ENCODE results near the gene WBP1.
A peak's percentile ranks its signal among the peaks of the same experiment; 100 is the strongest.

Gene WBP1

DNA sequence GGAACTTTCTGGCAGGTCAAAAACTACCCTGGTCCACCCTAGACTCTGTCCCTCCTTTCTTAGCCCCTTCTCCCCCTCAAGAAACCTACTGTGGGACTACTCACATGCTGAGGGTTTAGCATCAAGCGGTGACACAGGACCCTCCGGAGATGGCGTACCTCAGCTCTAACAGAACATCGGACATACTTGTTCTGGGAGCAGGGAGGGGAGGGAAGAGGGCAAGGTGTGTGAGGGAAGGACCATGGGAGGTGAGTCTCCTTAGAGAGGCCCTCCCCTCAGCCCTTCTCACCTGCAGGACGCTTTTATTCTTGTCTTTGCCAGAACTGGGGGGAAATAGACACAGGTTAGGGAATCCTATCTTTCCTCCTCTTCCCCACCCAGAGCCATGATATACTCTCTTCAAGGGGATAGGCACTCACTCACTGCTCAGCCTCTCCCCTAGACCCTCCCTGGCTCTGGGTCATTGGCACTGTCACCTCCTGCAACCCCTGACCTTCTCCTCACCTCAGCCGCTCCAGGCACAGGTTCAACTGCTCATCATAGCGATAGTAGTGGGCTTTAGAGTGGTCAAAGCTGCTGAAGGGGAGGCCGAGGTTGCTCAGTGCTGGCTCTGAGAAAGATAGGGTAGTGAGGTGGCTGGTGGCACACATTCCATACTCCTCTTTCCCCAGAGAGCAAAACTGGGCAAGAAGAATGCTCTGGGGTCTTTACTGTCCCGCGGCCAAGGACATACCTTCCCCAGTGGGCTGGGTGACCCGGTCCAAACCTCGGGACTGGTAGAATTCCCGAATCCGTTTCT is 47.4 kb downstream of the WBP1 start:
- no peak for DNase-seq

DNA sequence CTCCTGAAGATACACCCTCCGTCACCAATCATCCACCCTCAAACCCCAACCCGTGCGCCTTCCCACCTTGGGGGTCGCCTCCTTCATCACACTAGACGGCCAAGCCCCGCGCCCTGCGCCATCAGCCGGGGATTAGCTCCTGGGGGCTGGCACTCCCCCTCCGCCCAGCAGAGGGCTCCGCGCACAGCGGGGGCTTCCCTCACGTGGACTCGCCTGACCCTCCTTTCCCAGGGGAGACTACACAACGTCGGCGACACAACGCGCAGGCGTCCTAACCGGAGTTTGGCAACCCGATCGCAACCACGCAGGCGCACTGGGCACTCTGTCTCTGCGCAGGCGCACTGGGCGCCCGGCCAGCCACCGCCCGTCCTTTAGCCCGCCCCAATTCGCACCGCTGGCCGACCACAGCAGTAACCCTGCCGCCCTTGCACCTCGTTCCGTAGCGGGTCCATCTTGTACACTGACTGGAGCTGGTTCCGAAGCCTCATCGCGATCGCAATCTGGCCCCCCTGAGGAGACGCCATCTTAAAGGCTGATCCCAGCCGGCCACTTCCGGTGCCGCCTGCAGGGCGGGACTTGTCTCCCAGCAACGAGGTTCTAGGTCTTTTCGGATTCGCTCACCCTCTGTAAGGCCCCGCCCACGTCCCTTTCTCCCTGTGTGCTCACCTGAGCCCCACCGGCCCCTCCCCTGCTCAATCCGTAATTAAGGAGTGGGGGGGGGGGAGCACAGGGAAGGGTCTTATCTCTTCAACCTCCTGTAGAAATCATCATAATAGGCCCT is 49.1 kb downstream of the WBP1 start, which contains the start of gene PCGF1:
Gene PCGF1 (minus strand): TSS at position 551 of the 781 bp plus-strand sequence. CDS start 27 bp downstream, at position 524.
- DNase-seq = peak; percentile 98

DNA sequence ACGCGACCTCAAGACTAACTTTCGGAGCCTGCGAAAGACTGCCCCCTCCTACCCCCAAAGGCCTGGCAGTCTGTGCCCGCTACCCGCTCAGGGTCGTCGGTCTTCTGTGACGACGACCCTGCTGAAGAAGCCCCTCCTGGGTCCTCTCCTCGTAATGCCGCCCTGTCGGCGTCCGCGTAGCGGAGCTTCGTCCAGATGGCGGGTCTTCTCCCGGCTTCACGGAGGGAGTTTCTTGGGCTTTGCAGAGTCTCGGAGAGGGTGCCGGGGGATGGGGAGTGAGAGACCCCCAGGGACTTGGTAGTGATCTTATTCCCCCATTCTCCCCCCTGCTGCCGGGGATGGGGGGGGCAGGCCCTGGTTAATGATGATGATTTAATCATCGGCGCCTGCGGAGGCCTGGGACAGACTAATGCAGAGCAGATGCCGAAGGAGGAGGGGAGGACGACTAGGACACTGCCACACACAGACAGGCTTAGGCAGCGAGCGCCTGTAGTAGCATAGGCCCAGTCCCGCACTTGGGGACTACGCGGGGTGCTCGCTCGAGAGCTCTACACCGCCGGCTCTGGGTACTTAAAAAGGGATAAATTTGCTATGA is 49.8 kb downstream of the WBP1 start:
- DNase-seq = no peak

DNA sequence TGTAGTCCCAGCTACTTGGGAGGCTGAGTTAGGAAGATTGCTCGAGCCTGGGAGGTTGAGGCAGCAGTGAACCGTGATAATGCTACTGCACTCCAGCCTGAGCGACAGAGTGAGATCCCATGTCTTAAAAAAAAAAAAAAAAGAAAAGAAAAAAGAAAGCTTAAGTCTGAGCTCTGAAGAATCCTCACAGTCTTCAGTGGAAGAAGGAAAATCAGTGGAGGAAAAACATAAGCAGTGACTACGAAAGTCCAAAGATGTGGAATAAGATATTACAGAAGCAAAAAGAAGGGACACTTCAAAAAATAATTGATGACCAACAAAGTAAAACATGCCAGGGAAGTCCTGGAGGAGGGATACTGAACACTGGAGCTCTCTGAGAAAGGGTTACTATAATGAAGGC is 52.0 kb downstream of the WBP1 start:
- DNase-seq = no peak

Data from CD4-positive, alpha-beta T cell treated with Interleukin-10 for 1 hour (primary cell).